ENCODE measurements around the gene CRB3. TPM values are rescaled to one million over a fixed set of nuclear protein-coding genes. Genes with fewer than 3 reads are reported as not detected.

CRB3 gene
- polyA plus RNA-seq, 3 donors: not detected

GRCh38 chr19:6424195-6424938 is 39.7 kb upstream of the CRB3 start, which contains the start of gene KHSRP:
Gene KHSRP, minus strand, starts transcription at chr19:6424811. Its CDS starts 110 bp downstream, at chr19:6424701.
- Mint-ChIP-seq H3K27me3 (ENCODE audit: low read depth in 3 of 3) (peaks cover 0 to 7% (median 2%) of the 10 kb centered on the region in 3 donors), H3K27ac (peak within 1 kb of the TSS; percentile 86 to 95 (median 91)), H3K4me1 (peaks cover 33% of the 10 kb centered on the region), H3K9me3 (peaks cover 0 to 6% (median 3%) of the 10 kb centered on the region in 7 donors), H3K4me3 (peak within 1 kb of the TSS; percentile 84 to 91), H3K36me3 (peaks cover 25 to 30% of the 10 kb centered on the region in 2 donors)
- peaks cover 47% of the 10 kb centered on the region for H4K20me1 ChIP-seq (ENCODE audit: insufficient read depth, low read length)
- peak within 1 kb of the TSS; percentile 97 for H3K4me2 ChIP-seq (replicated peaks; ENCODE audit: extremely low read depth, low read length, poor library complexity, severe bottlenecking)
- no peaks in the 10 kb centered on the region for H3K9me3 ChIP-seq (replicated peaks in 1 of 2; ENCODE audit: control insufficient read depth in 1 of 2, insufficient read depth in 1 of 2, low read length in 2 of 2)
- DNase-seq: no peak
- peak within 1 kb of the TSS; percentile 62 to 87 (median 64) for H3K4me3 ChIP-seq (replicated peaks in 1 of 3; ENCODE audit: low read depth in 2 of 3, low read length in 3 of 3)
- peaks cover 27 to 31% of the 10 kb centered on the region in 2 donors for H3K36me3 ChIP-seq (replicated peaks in 1 of 2; ENCODE audit: control insufficient read depth in 1 of 2, insufficient read depth in 2 of 2, low read length in 2 of 2)
- no peak for TF ChIP-seq CTCF (IDR thresholded peaks at IDR 0.05)
- peaks cover 50% of the 10 kb centered on the region for H3K79me2 ChIP-seq (ENCODE audit: insufficient read depth, low read length)
- peak within 1 kb of the TSS; percentile 85 for H2AFZ ChIP-seq (ENCODE audit: insufficient read depth, low read depth, low read length, poor library complexity, severe bottlenecking)
- H3K27ac ChIP-seq (ENCODE audit: low read depth in 1 of 2, low read length in 2 of 2): peak within 1 kb of the TSS; percentile 83 to 85
- intact Hi-C loops (cut with micrococcal nuclease): loop anchor here (10.0 kb wide), 2 partner anchors 50 to 520 kb away; partner anchors contain the start of genes ALKBH7 (in 1 of the 2), NDUFA11 (in 1 of the 2), PSPN (in 1 of the 2) and VMAC (in 1 of the 2)
- H3K9ac ChIP-seq (ENCODE audit: insufficient read depth, low read length, poor library complexity, severe bottlenecking): peak within 1 kb of the TSS; percentile 73
- peaks cover 23 to 33% of the 10 kb centered on the region in 2 donors for H3K4me1 ChIP-seq (ENCODE audit: control insufficient read depth in 1 of 2, insufficient read depth in 2 of 2, low read length in 2 of 2)
- under 1% methylated on average over 98 of the region's 114 CpGs for WGBS (ENCODE audit: insufficient coverage)
- H3K27me3 ChIP-seq (ENCODE audit: control insufficient read depth in 2 of 2, insufficient read depth in 2 of 2, low read length in 2 of 2): no peaks in the 10 kb centered on the region

DNA sequence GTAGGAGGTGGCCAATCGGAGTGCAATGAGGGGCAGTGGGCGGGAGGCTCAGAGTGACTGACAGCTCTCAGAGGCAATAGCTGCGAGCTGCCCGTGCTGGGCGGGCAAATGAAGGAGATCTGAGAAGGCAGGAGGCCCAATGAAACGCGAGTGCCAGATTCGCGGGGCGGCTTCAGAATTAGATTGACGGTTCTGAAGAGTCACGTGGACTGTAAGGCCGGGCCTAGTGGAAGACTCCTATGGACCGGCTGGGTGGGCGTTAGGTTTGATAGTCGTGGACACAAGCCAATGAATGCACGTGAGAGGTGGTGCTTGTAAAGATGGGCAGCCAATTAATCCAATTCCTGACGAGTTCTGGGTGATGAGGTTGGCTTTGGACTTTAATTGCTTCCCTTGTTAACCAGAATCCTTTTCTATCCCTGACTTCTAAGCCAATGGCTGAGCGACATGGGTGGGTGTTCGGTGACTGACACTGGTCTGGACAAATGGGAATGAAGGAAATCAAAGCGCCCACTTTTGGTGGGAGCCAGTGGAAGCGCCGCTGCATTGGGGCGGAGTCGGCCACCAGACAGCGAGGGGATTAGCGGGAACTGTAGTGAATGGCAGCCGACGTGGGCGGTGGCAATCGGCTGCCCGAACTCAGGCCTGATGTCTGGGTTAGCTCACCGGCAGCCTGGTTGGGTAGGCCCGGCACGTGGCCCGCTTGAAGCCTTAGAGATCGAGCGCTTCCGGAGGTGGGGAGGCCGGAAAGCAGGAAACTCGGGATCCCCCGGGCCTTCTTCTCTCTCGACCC is 38.9 kb upstream of the CRB3 start:
- DNase-seq: peak; percentile 100
- peak overlapping the region in 2 of 3 experiments; percentile 29 to 52 for H3K4me3 ChIP-seq (replicated peaks in 1 of 3; ENCODE audit: low read depth in 2 of 3, low read length in 3 of 3)
- peak overlapping the region; percentile 63 for H3K4me2 ChIP-seq (replicated peaks; ENCODE audit: extremely low read depth, low read length, poor library complexity, severe bottlenecking)
- H2AFZ ChIP-seq (ENCODE audit: insufficient read depth, low read depth, low read length, poor library complexity, severe bottlenecking): peak overlapping the region; percentile 85
- H3K36me3 ChIP-seq (replicated peaks in 1 of 2; ENCODE audit: control insufficient read depth in 1 of 2, insufficient read depth in 2 of 2, low read length in 2 of 2): peaks cover 19 to 24% of the 10 kb centered on the region in 2 donors
- H3K27me3 Mint-ChIP-seq (ENCODE audit: low read depth in 3 of 3): peaks cover 0 to 12% (median 6%) of the 10 kb centered on the region in 3 donors
- peaks cover 18 to 22% of the 10 kb centered on the region in 2 donors for H3K36me3 Mint-ChIP-seq
- WGBS (ENCODE audit: insufficient coverage): 9% methylated on average over 36 of the region's 43 CpGs
- peaks cover 37% of the 10 kb centered on the region for H3K4me1 Mint-ChIP-seq
- H3K27ac ChIP-seq (ENCODE audit: low read depth in 1 of 2, low read length in 2 of 2): peak overlapping the region; percentile 83 to 85
- peaks cover 42% of the 10 kb centered on the region for H3K79me2 ChIP-seq (ENCODE audit: insufficient read depth, low read length)
- no peaks in the 10 kb centered on the region for H3K27me3 ChIP-seq (ENCODE audit: control insufficient read depth in 2 of 2, insufficient read depth in 2 of 2, low read length in 2 of 2)
- peaks cover 0 to 6% (median 3%) of the 10 kb centered on the region in 7 donors for H3K9me3 Mint-ChIP-seq
- H3K9me3 ChIP-seq (replicated peaks in 1 of 2; ENCODE audit: control insufficient read depth in 1 of 2, insufficient read depth in 1 of 2, low read length in 2 of 2): no peaks in the 10 kb centered on the region
- intact Hi-C loops (cut with micrococcal nuclease): loop anchor here (5.0 to 10.0 kb wide), 4 partner anchors 50 to 520 kb away; partner anchors contain the start of genes ALKBH7 (in 2 of the 2), GPR108 (in 1 of the 2), NDUFA11 (in 1 of the 2) and PSPN (in 1 of the 2)
- H3K4me3 Mint-ChIP-seq: peak overlapping the region; percentile 69 to 75
- H3K9ac ChIP-seq (ENCODE audit: insufficient read depth, low read length, poor library complexity, severe bottlenecking): peak overlapping the region; percentile 36
- no peak for TF ChIP-seq CTCF (IDR thresholded peaks at IDR 0.05)
- peaks cover 39% of the 10 kb centered on the region for H4K20me1 ChIP-seq (ENCODE audit: insufficient read depth, low read length)
- H3K4me1 ChIP-seq (ENCODE audit: control insufficient read depth in 1 of 2, insufficient read depth in 2 of 2, low read length in 2 of 2): peaks cover 23 to 34% of the 10 kb centered on the region in 2 donors
- H3K27ac Mint-ChIP-seq: peak overlapping the region; percentile 86 to 95 (median 91)

All from CD14-positive monocyte (primary cell).